Left lobe of liver (tissue), 2 donors: ENCODE data around the gene PTHLH. TPM values are rescaled to one million over a fixed set of nuclear protein-coding genes. Genes with fewer than 3 reads are reported as not detected.

Experiments
- ATAC-seq: fragments of 200-7000 bp; cut with Tn5 transposase; one replicate; pipeline ENCODE4 v1.9.1; 2020; ENCODE audit warnings: mild to moderate bottlenecking, moderate library complexity
- DNase-seq: peaks from one replicate; pipeline ENCODE4 v3.0.0-alpha.2; 2020; ENCODE audit warnings: low spot score
- total RNA-seq: library from RNA; stranded (reverse); gene quantifications from one replicate; pipeline ENCODE4 v1.2.1, GENCODE V29; 2021
- donor health status: DM: no; HTN: no; CAD: no; lungs with moderate emphysema.
- donor health status: DM: no; HTN: yes; CAD: no.

Gene PTHLH
- 0.10 TPM for total RNA-seq

GRCh38 chr12:27972721-27973120, at the start of gene PTHLH:
PTHLH (minus strand) TSS chr12:27972733; CDS start chr12:27969494, 3,239 bp downstream.
- DNase-seq = no peak
- ATAC-seq = no peak

GRCh38 chr12:28021704-28022103, 49.2 kb upstream of the PTHLH start:
- ATAC-seq (no peak), DNase-seq (no peak)

GRCh38 chr12:28017873-28018255, 45.3 kb upstream of the PTHLH start:
- ATAC-seq = no peak
- no peak for DNase-seq

GRCh38 chr12:28017126-28017872, 44.8 kb upstream of the PTHLH start:
- no peak for ATAC-seq
- DNase-seq = no peak

GRCh38 chr12:28015165-28015564, 42.6 kb upstream of the PTHLH start:
- ATAC-seq (no peak), DNase-seq (no peak)

- ATAC-seq (no peak), DNase-seq (no peak)
Measured at GRCh38 chr12:28014196-28014595, 41.7 kb upstream of the PTHLH start.

GRCh38 chr12:28012333-28012918, 39.9 kb upstream of the PTHLH start:
- ATAC-seq = no peak
- no peak for DNase-seq

GRCh38 chr12:28010036-28010435, 37.5 kb upstream of the PTHLH start:
- ATAC-seq = no peak
- DNase-seq = no peak

- ATAC-seq (no peak), DNase-seq (no peak)
Measured at GRCh38 chr12:27999970-28000369, 27.4 kb upstream of the PTHLH start.

GRCh38 chr12:27999521-27999920, 27.0 kb upstream of the PTHLH start:
- DNase-seq (no peak), ATAC-seq (no peak)

GRCh38 chr12:27998658-27999057, 26.1 kb upstream of the PTHLH start:
- ATAC-seq (no peak), DNase-seq (no peak)

- ATAC-seq = no peak
Measured at GRCh38 chr12:27998170-27998569, 25.6 kb upstream of the PTHLH start.

GRCh38 chr12:27996761-27997160, 24.2 kb upstream of the PTHLH start:
- no peak for DNase-seq
- no peak for ATAC-seq

More at GRCh38 chr12:27998170-27998569, 25.6 kb upstream of the PTHLH start:
- no peak for DNase-seq

- no peak for ATAC-seq
Measured at GRCh38 chr12:27995406-27995805, 22.9 kb upstream of the PTHLH start.

GRCh38 chr12:27988594-27989233, 16.2 kb upstream of the PTHLH start:
- ATAC-seq (no peak), DNase-seq (no peak)

More at GRCh38 chr12:27995406-27995805, 22.9 kb upstream of the PTHLH start:
- DNase-seq = no peak

GRCh38 chr12:27987331-27987730, 14.8 kb upstream of the PTHLH start:
- ATAC-seq = no peak
- no peak for DNase-seq

GRCh38 chr12:27984275-27984674, 11.7 kb upstream of the PTHLH start:
- no peak for DNase-seq
- ATAC-seq = no peak

GRCh38 chr12:27982951-27983350, 10.4 kb upstream of the PTHLH start:
- ATAC-seq (no peak), DNase-seq (no peak)

- ATAC-seq (no peak), DNase-seq (no peak)
Measured at GRCh38 chr12:27982385-27982784, 9.9 kb upstream of the PTHLH start.

GRCh38 chr12:27981874-27982273, 9.3 kb upstream of the PTHLH start:
- DNase-seq (no peak), ATAC-seq (no peak)

- DNase-seq = no peak
- ATAC-seq = no peak
Measured at GRCh38 chr12:27979145-27979544, 6.6 kb upstream of the PTHLH start.
